AG04449 (cell line): ENCODE data around the gene GSE1.

Experiments
- CTCF ChIA-PET: fragments of 350-600 bp; formaldehyde crosslinking; extraction: SDS; loops from one replicate; lab custom pipeline; 2021; ENCODE audit warnings: antibody characterized with exemption; lab: Yijun Ruan, JAX
- POLR2A ChIA-PET: fragments of 400-600, 350-600 bp; formaldehyde crosslinking; extraction: SDS; loops from one replicate; lab custom pipeline; 2020; ENCODE audit warnings: antibody characterized with exemption, inconsistent platforms; lab: Yijun Ruan, JAX
- DNase-seq: peaks from one replicate; pipeline ENCODE4 v3.0.0-alpha.2; 2010; ENCODE audit warnings: low read depth, low spot score
- H3K4me3 ChIP-seq: 2 replicates; pipeline ENCODE4 v1.5.1; 2011; ENCODE audit warnings: low read depth, mild to moderate bottlenecking, control low read depth, low read length
- CTCF ChIP-seq: IDR thresholded peaks from one replicate; pipeline ENCODE4 v1.5.1; 2011; ENCODE audit warnings: mild to moderate bottlenecking, moderate library complexity, low read length, control low read depth, inconsistent platforms; ENCODE audit not compliant: insufficient read depth; ENCODE audit errors: missing control alignments

Gene GSE1

GRCh38 chr16:85644093-85644712 is 31.1 kb downstream of the GSE1 start:
- no peak for TF ChIP-seq CTCF

GRCh38 chr16:85645021-85645589 is 32.0 kb downstream of the GSE1 start:
- ChIA-PET CTCF (interaction anchor here (1.0 to 1.4 kb wide), 2 partner anchors 11 to 348 kb away, joined by 3 read pairs; no protein-coding TSS in a partner anchor), POLR2A (no interaction called here)
- DNase-seq, result no peak
- TF ChIP-seq CTCF, result no peak
- H3K4me3 ChIP-seq, result no peak overlapping the region

More at GRCh38 chr16:85644093-85644712, 31.1 kb downstream of the GSE1 start:
- ChIA-PET POLR2A (no interaction called here), CTCF (interaction anchor here (0.8 to 1.0 kb wide), 3 partner anchors 28 to 347 kb away, joined by 3 to 5 read pairs (median 3); no protein-coding TSS in a partner anchor)
- no peak overlapping the region for H3K4me3 ChIP-seq
- DNase-seq, result no peak

- no peak overlapping the region for H3K4me3 ChIP-seq
- POLR2A ChIA-PET, result no interaction called here
- no peak for TF ChIP-seq CTCF
- DNase-seq, result no peak
- CTCF ChIA-PET, result interaction anchor here (1.4 kb wide), 1 partner anchor 12 kb away, joined by 3 read pairs; no protein-coding TSS in a partner anchor
These were observed 33.3 kb downstream of the GSE1 start for GRCh38 chr16:85646358-85646907.

GRCh38 chr16:85646976-85647375 is 33.9 kb downstream of the GSE1 start:
- H3K4me3 ChIP-seq, result no peak overlapping the region
- ChIA-PET POLR2A (no interaction called here), CTCF (no interaction called here)
- TF ChIP-seq CTCF, result no peak
- DNase-seq, result no peak

- no peak for TF ChIP-seq CTCF
- DNase-seq, result no peak
- ChIA-PET CTCF (interaction anchor here (0.9 to 2.5 kb wide), 3 partner anchors 11 to 227 kb away, joined by 3 to 11 read pairs (median 3); no protein-coding TSS in a partner anchor), POLR2A (no interaction called here)
- H3K4me3 ChIP-seq, result no peak overlapping the region
These were observed 35.1 kb downstream of the GSE1 start for GRCh38 chr16:85648070-85648714.

- ChIA-PET CTCF (interaction anchor here (0.9 to 2.7 kb wide), 4 partner anchors 10 to 228 kb away, joined by 3 to 20 read pairs (median 7); no protein-coding TSS in a partner anchor), POLR2A (no interaction called here)
- no peak overlapping the region for H3K4me3 ChIP-seq
- no peak for DNase-seq
- no peak for TF ChIP-seq CTCF
These were observed 35.7 kb downstream of the GSE1 start for GRCh38 chr16:85648805-85649204.
